IMR-90 (cell line): Measurements from ENCODE around the gene COL11A2. TPM values are rescaled to one million over a fixed set of nuclear protein-coding genes. Genes with fewer than 3 reads are reported as not detected.

ENCODE experiments used
- ATAC-seq: fragments of 200-7000 bp; cut with Tn5 transposase; 2 replicates; pipeline ENCODE4 v1.9.1; 2020; ENCODE audit warnings: low read depth, mild to moderate bottlenecking, moderate library complexity
- BruUV-seq: library from RNA; stranded (reverse); fragments of 400-500 nt; replicated peaks from 2 replicates; lab custom pipeline; 2021; lab: Mats Ljungman, UMichigan
- CTCF ChIA-PET: fragments of 300-600 bp; formaldehyde crosslinking; extraction: SDS; loops from one replicate; lab custom pipeline; 2021; ENCODE audit warnings: antibody characterized with exemption; lab: Yijun Ruan, JAX
- POLR2A ChIA-PET: fragments of 300-600 bp; sonication (Branson Sonifier 250); formaldehyde crosslinking; loops from one replicate; lab custom pipeline; 2022; ENCODE audit warnings: antibody characterized with exemption; ENCODE audit not compliant: unreplicated experiment; lab: Charles Lee
- DNase-seq: peaks from one replicate; pipeline ENCODE4 v3.0.0; 2013
- H2AFZ ChIP-seq: replicated peaks from 2 replicates; pipeline ENCODE3; 2013; ENCODE audit warnings: low read length, mild to moderate bottlenecking; ENCODE audit not compliant: poor library complexity
- H2AK5ac ChIP-seq: 2 replicates; pipeline ENCODE4 v1.6.1; 2013; ENCODE audit warnings: low read depth, low read length, inconsistent platforms
- H2AK9ac ChIP-seq: replicated peaks from 2 replicates; pipeline ENCODE3; 2013; ENCODE audit warnings: mild to moderate bottlenecking, low read depth, low read length, moderate library complexity; ENCODE audit not compliant: poor library complexity
- H2BK120ac ChIP-seq: 2 replicates; pipeline ENCODE4 v1.6.1; 2013; ENCODE audit warnings: low read depth, low read length, inconsistent platforms
- H2BK15ac ChIP-seq: 3 replicates; pipeline ENCODE4 v1.6.1; 2013; ENCODE audit warnings: low read depth, low read length, inconsistent platforms
- H2BK20ac ChIP-seq: 2 replicates; pipeline ENCODE4 v1.6.1; 2013; ENCODE audit warnings: low read depth, mild to moderate bottlenecking, inconsistent platforms, low read length, moderate library complexity
- H2BK5ac ChIP-seq: 2 replicates; pipeline ENCODE4 v1.6.1; 2013; ENCODE audit warnings: mild to moderate bottlenecking, low read depth, low read length, inconsistent platforms; ENCODE audit not compliant: poor library complexity, severe bottlenecking
- H3K14ac ChIP-seq: replicated peaks from 2 replicates; pipeline ENCODE4 v1.6.1; 2013; ENCODE audit warnings: low read depth, low read length, inconsistent platforms
- H3K18ac ChIP-seq: 2 replicates; pipeline ENCODE4 v1.6.1; 2013; ENCODE audit warnings: low read depth, low read length, control low read depth
- H3K23ac ChIP-seq: 2 replicates; pipeline ENCODE4 v1.6.1; 2013; ENCODE audit warnings: low read depth, low read length, inconsistent platforms
- H3K27ac ChIP-seq: 2 replicates; pipeline ENCODE4 v1.5.1; 2013; ENCODE audit warnings: mild to moderate bottlenecking, control low read depth, low read length; ENCODE audit not compliant: insufficient read depth
- H3K27me3 ChIP-seq: 2 replicates; pipeline ENCODE4 v1.6.1; 2013; ENCODE audit warnings: low read length; ENCODE audit not compliant: control insufficient read depth, insufficient read depth
- H3K36me3 ChIP-seq: 2 replicates; pipeline ENCODE4 v1.6.1; 2013; ENCODE audit warnings: low read length, mixed read lengths; ENCODE audit not compliant: control insufficient read depth, insufficient read depth
- H3K4ac ChIP-seq: 2 replicates; pipeline ENCODE4 v1.6.1; 2013; ENCODE audit warnings: low read depth, low read length, inconsistent platforms
- H3K4me1 ChIP-seq: 2 replicates; pipeline ENCODE4 v1.6.1; 2013; ENCODE audit warnings: low read length, mixed read lengths; ENCODE audit not compliant: control insufficient read depth, insufficient read depth
- H3K4me2 ChIP-seq: 2 replicates; pipeline ENCODE4 v1.6.1; 2013; ENCODE audit warnings: low read depth, mild to moderate bottlenecking, control low read depth, low read length, moderate library complexity
- H3K4me3 ChIP-seq: 2 replicates; pipeline ENCODE4 v1.5.1; 2013; ENCODE audit warnings: low read depth, mild to moderate bottlenecking, control low read depth, low read length, moderate library complexity; ENCODE audit not compliant: insufficient read depth
- H3K56ac ChIP-seq: 2 replicates; pipeline ENCODE4 v1.6.1; 2013; ENCODE audit warnings: low read length, inconsistent platforms; ENCODE audit not compliant: insufficient read depth; ENCODE audit errors: extremely low read depth
- H3K79me1 ChIP-seq, 2 experiments: 2 replicates each; pipeline ENCODE4 v1.6.1; 2013; ENCODE audit warnings: low read length in 2 of 2, inconsistent platforms in 1 of 2, low read depth in 1 of 2
- H3K9ac ChIP-seq: 2 replicates; pipeline ENCODE4 v1.6.1; 2013; ENCODE audit warnings: low read depth, low read length, control low read depth
- H3K9me1 ChIP-seq: 2 replicates; pipeline ENCODE4 v1.6.1; 2013; ENCODE audit warnings: low read length, inconsistent platforms; ENCODE audit not compliant: insufficient read depth
- H3K9me3 ChIP-seq: 2 replicates; pipeline ENCODE4 v1.6.1; 2013; ENCODE audit warnings: low read length; ENCODE audit not compliant: control insufficient read depth, insufficient read depth
- H4K20me1 ChIP-seq: 2 replicates; pipeline ENCODE4 v1.6.1; 2013; ENCODE audit warnings: low read length, inconsistent platforms; ENCODE audit not compliant: insufficient read depth
- H4K5ac ChIP-seq: 2 replicates; pipeline ENCODE4 v1.6.1; 2013; ENCODE audit warnings: mild to moderate bottlenecking, low read depth, low read length, control low read depth
- H4K8ac ChIP-seq, 2 experiments: 2 replicates each; pipeline ENCODE4 v1.6.1; 2013; ENCODE audit warnings: low read depth in 2 of 2, low read length in 2 of 2, control low read depth in 1 of 2, inconsistent platforms in 1 of 2
- H4K91ac ChIP-seq: 2 replicates; pipeline ENCODE4 v1.6.1; 2013; ENCODE audit warnings: low read depth, low read length, inconsistent platforms; ENCODE audit not compliant: insufficient read depth
- CEBPB ChIP-seq: IDR thresholded peaks from 2 replicates; pipeline ENCODE4 v1.6.1; 2012; ENCODE audit warnings: low read depth, low read length, improper control_type of control experiment
- CTCF ChIP-seq: conservative IDR thresholded peaks from 2 replicates; pipeline ENCODE4 v1.5.1; 2012; ENCODE audit warnings: mild to moderate bottlenecking, low read depth, low read length, improper control_type of control experiment
- MAFK ChIP-seq: IDR thresholded peaks from 2 replicates; pipeline ENCODE4 v1.6.1; 2012; ENCODE audit warnings: low read depth, low read length, improper control_type of control experiment
- NFE2L2 ChIP-seq: fragments of 150-350 bp; IDR thresholded peaks from 2 replicates; pipeline ENCODE4 v1.6.1; 2016; ENCODE audit warnings: low read depth, mild to moderate bottlenecking, low read length
- RFX5 ChIP-seq: IDR thresholded peaks from 2 replicates; pipeline ENCODE4 v1.8.0; 2012; ENCODE audit warnings: low read depth, mild to moderate bottlenecking, low read length, moderate library complexity
- WGBS, 2 experiments: methylation state at CpG; one replicate each; pipeline versions ENCODE4 v1.1.5 to v1.1.7; 2013; ENCODE audit warnings: missing lambda C conversion rate in 2 of 2; ENCODE audit not compliant: insufficient read length in 1 of 2; ENCODE audit errors: extremely low coverage in 2 of 2; 5-methylcytosine and 5-hydroxymethylcytosine counted together
- dilution Hi-C: fragments of 300-500 bp; cut with HindIII; formaldehyde crosslinking; loops from one replicate; pipeline ENCODE4 v1.14.3; 2018; ENCODE audit warnings: low sequenced_read_pairs; ENCODE audit not compliant: unreplicated experiment
- in situ Hi-C: fragments of 300-500 bp; cut with MboI; formaldehyde crosslinking; loops from 3 replicates; pipeline ENCODE4 v1.14.3; 2019; ENCODE audit warnings: low sequenced_read_pairs, inconsistent platforms, mixed read lengths
- intact Hi-C: fragments of 100-400 bp; cut with micrococcal nuclease; formaldehyde crosslinking; loops from 2 replicates; pipeline ENCODE4 v1.10.0; 2022
- polyA plus RNA-seq, 3 experiments: library from polyadenylated mRNA; depleted of rRNA; stranded (reverse); fragments of >200 nt; gene quantifications; 2 replicates each; pipeline ENCODE4 v1.2.3, GENCODE V29; 2012; ENCODE audit warnings: low replicate concordance in 1 of 3
- total RNA-seq: library from RNA; depleted of rRNA; stranded (reverse); fragments of >200 nt; gene quantifications from 2 replicates; pipeline ENCODE4 v1.2.3, GENCODE V29; 2012

Gene COL11A2
- total and polyA plus RNA-seq, 2 of the 4 experiments (the other 2 are of a cell fraction): under 0.01 to 0.38 TPM

GRCh38 chr6:33171016-33171879, 21.0 kb downstream of the COL11A2 start:
- no peak overlapping the region for H3K23ac ChIP-seq
- H3K9me1 ChIP-seq: no peaks in the 10 kb centered on the region
- no peak overlapping the region for H4K8ac ChIP-seq
- TF ChIP-seq RFX5: no peak
- TF ChIP-seq NFE2L2: no peak
- no peak for TF ChIP-seq MAFK
- TF ChIP-seq CEBPB: no peak
- no peak for TF ChIP-seq CTCF
- ATAC-seq (no peak), DNase-seq (no peak)
- dilution Hi-C loops: no loop called here
- H4K91ac ChIP-seq: no peak overlapping the region
- peaks cover 13% of the 10 kb centered on the region; the same call in 1 of the 2 replicates for H3K27me3 ChIP-seq
- POLR2A ChIA-PET: no interaction called here
- no peak overlapping the region for H2BK120ac ChIP-seq
- 87% methylated on average over 4 of the region's 11 CpGs; no CpG with 5 or more reads in 1 of the 2 experiments for WGBS, 2 experiments
- no peak overlapping the region for H4K5ac ChIP-seq
- H3K9ac ChIP-seq: no peak overlapping the region
- no peak overlapping the region for H3K18ac ChIP-seq
- BruUV-seq: no TSS peak
- H2BK15ac ChIP-seq: no peak overlapping the region
- H2AK9ac ChIP-seq: no peak overlapping the region
- no peak overlapping the region for H2AK5ac ChIP-seq
- no peak overlapping the region for H3K4me2 ChIP-seq
- no peak overlapping the region for H2BK20ac ChIP-seq
- no peak overlapping the region for H3K27ac ChIP-seq
- no peaks in the 10 kb centered on the region for H3K4me1 ChIP-seq
- H3K4me3 ChIP-seq: no peak overlapping the region
- H3K14ac ChIP-seq: no peak overlapping the region
- no peak overlapping the region for H2BK5ac ChIP-seq
- H3K4ac ChIP-seq: no peak overlapping the region
- H3K79me1 ChIP-seq: no peaks in the 10 kb centered on the region
- H4K20me1 ChIP-seq: no peaks in the 10 kb centered on the region
- no peak overlapping the region for H3K56ac ChIP-seq
- no peak overlapping the region for H2AFZ ChIP-seq
- CTCF ChIA-PET: no interaction called here
- in situ Hi-C loops: no loop called here
- H3K9me3 ChIP-seq: no peaks in the 10 kb centered on the region
- intact Hi-C loops: no loop called here
- H3K36me3 ChIP-seq: no peaks in the 10 kb centered on the region
